Adipocyte (in vitro differentiated cells): ENCODE results near the gene EXTL1.

Experiments used
- DNase-seq: peaks from one replicate; pipeline ENCODE4 v3.0.0-alpha.2; 2015; ENCODE audit warnings: low read depth
- H3K27me3 ChIP-seq: replicated peaks from 2 replicates; pipeline ENCODE4 v1.7.0; 2013; ENCODE audit warnings: mild to moderate bottlenecking, low read length, moderate library complexity; ENCODE audit not compliant: control insufficient read depth, insufficient read depth
- H3K36me3 ChIP-seq: 2 replicates; pipeline ENCODE4 v1.7.0; 2013; ENCODE audit warnings: low read length, mild to moderate bottlenecking, moderate library complexity; ENCODE audit not compliant: control insufficient read depth, insufficient read depth, severe bottlenecking
- H3K4me1 ChIP-seq: 2 replicates; pipeline ENCODE4 v1.7.0; 2013; ENCODE audit warnings: mild to moderate bottlenecking, low read length, moderate library complexity; ENCODE audit not compliant: control insufficient read depth, insufficient read depth
- H3K4me3 ChIP-seq: 2 replicates; pipeline ENCODE4 v1.7.0; 2013; ENCODE audit warnings: mild to moderate bottlenecking, low read length, moderate library complexity
- H3K9ac ChIP-seq: 2 replicates; pipeline ENCODE4 v1.7.0; 2013; ENCODE audit warnings: mild to moderate bottlenecking, low read length, moderate library complexity
- H3K9me3 ChIP-seq: 2 replicates; pipeline ENCODE4 v1.7.0; 2013; ENCODE audit warnings: mild to moderate bottlenecking, low read length, moderate library complexity; ENCODE audit not compliant: control insufficient read depth

Gene EXTL1

GRCh38 chr1:26036756-26037281 lies 15.2 kb downstream of the EXTL1 start:
- DNase-seq: no peak
- peaks cover 10% of the 10 kb centered on the region for H3K4me1 ChIP-seq
- no peaks in the 10 kb centered on the region for H3K9me3 ChIP-seq
- H3K27me3 ChIP-seq: peaks cover 34% of the 10 kb centered on the region
- H3K36me3 ChIP-seq: no peaks in the 10 kb centered on the region
- no peak overlapping the region for H3K4me3 ChIP-seq
- no peak overlapping the region for H3K9ac ChIP-seq

GRCh38 chr1:26037904-26038303 lies 16.3 kb downstream of the EXTL1 start:
- no peak overlapping the region for H3K9ac ChIP-seq
- no peaks in the 10 kb centered on the region for H3K36me3 ChIP-seq
- H3K9me3 ChIP-seq: no peaks in the 10 kb centered on the region
- H3K4me1 ChIP-seq: peaks cover 6% of the 10 kb centered on the region
- peaks cover 44% of the 10 kb centered on the region for H3K27me3 ChIP-seq
- no peak for DNase-seq
- no peak overlapping the region for H3K4me3 ChIP-seq

- H3K4me3 ChIP-seq: no peak overlapping the region
- peaks cover 6% of the 10 kb centered on the region for H3K4me1 ChIP-seq
- H3K36me3 ChIP-seq: no peaks in the 10 kb centered on the region
- H3K9ac ChIP-seq: no peak overlapping the region
- peaks cover 50% of the 10 kb centered on the region for H3K27me3 ChIP-seq
- DNase-seq: no peak
- no peaks in the 10 kb centered on the region for H3K9me3 ChIP-seq
Measured at GRCh38 chr1:26038477-26038876, 16.9 kb downstream of the EXTL1 start.

DNA sequence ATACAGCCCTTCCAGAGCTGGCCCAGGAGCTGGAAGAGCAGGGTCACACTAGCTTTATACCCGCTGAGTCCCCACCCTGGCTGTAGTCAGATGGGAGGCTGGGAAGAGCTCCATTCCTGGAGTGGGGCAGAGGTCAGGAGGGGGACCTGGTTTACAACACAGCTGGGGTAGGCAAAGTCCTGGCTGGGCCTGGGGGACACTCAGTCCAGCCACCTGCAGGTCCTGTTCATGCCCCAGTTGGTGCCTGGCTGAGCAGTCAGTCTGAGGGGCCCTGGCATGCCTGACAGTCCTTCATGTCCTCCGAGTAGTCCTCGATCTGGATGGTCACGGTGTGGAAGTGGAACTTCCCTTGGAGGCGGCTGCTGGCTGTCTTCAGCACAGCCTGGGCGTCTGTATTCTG lies 17.3 kb downstream of the EXTL1 start:
- Histone ChIP-seq H3K9me3 (no peaks in the 10 kb centered on the region), H3K9ac (no peak overlapping the region), H3K36me3 (no peaks in the 10 kb centered on the region), H3K4me3 (no peak overlapping the region), H3K4me1 (peaks cover 6% of the 10 kb centered on the region), H3K27me3 (peaks cover 54% of the 10 kb centered on the region)
- no peak for DNase-seq

DNA sequence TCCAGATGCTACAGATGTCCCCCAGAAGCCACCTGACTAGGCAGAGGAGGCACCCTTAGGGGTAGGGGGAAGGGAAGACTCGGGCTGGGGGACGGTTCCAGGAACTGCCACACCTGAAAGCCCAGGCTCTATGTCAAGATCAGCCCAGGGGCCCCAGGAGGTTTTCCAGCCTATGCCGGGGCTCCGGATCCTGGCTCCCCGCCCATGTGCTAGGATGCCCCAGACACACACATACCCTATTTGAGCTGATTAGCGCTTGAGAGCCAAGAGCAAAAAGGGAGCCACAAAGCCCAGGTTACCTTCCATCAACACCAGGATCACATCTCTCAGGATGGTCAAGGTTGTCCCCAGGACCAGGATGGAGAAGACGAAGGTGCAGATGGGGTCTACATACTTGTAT lies 19.8 kb downstream of the EXTL1 start:
- Histone ChIP-seq H3K36me3 (no peaks in the 10 kb centered on the region), H3K4me3 (no peak overlapping the region), H3K9me3 (no peaks in the 10 kb centered on the region), H3K9ac (no peak overlapping the region), H3K4me1 (peaks cover 2% of the 10 kb centered on the region), H3K27me3 (peaks cover 68% of the 10 kb centered on the region)
- no peak for DNase-seq

DNA sequence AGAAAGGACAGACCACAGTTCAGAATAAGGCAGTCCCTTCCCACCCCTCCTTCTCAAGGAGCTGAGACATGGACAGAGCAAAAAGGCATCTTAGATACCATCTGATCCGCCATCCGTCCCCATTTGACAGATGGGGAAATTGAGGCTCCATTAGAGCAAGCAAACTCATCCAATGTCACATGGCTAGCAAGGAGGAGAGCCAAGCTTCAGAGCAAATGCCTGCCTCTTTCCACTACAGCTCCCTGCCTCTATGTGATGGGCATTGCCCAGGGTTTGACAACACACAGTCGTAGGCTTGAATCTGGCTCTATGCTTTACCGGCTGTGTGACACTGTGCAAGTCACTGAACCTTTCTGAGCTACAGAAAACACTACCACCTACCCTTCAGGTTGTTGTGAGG lies 20.4 kb downstream of the EXTL1 start:
- H3K9ac ChIP-seq: no peak overlapping the region
- no peaks in the 10 kb centered on the region for H3K36me3 ChIP-seq
- no peak overlapping the region for H3K4me3 ChIP-seq
- H3K4me1 ChIP-seq: no peaks in the 10 kb centered on the region
- no peak for DNase-seq
- H3K27me3 ChIP-seq: peaks cover 73% of the 10 kb centered on the region
- no peaks in the 10 kb centered on the region for H3K9me3 ChIP-seq

- no peak overlapping the region for H3K4me3 ChIP-seq
- DNase-seq: no peak
- no peaks in the 10 kb centered on the region for H3K4me1 ChIP-seq
- peaks cover 81% of the 10 kb centered on the region for H3K27me3 ChIP-seq
- no peak overlapping the region for H3K9ac ChIP-seq
- no peaks in the 10 kb centered on the region for H3K9me3 ChIP-seq
- H3K36me3 ChIP-seq: no peaks in the 10 kb centered on the region
Measured at GRCh38 chr1:26043765-26044164, 22.2 kb downstream of the EXTL1 start.

DNA sequence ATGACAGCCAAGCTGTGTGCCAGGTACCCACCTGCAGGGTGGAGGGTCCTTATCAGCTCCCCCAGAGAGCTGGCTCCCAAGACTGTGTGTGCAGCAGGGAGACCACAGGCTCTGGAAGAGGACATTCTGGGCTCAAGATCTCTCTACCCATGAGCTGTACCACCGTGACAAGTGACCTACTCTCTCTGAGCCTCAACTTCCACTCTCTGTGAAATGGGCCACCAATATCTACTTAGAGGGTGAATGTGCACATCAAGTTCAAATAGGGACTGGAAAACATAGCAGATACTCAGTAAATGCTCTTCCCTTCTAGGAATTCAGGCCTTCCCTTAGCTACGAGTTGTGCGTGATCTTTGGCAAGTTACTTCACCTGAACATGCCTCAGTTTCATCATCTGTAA lies 22.8 kb downstream of the EXTL1 start:
- Histone ChIP-seq H3K9ac (no peak overlapping the region), H3K9me3 (no peaks in the 10 kb centered on the region), H3K4me3 (no peak overlapping the region), H3K27me3 (peaks cover 87% of the 10 kb centered on the region), H3K36me3 (no peaks in the 10 kb centered on the region), H3K4me1 (no peaks in the 10 kb centered on the region)
- DNase-seq: no peak

DNA sequence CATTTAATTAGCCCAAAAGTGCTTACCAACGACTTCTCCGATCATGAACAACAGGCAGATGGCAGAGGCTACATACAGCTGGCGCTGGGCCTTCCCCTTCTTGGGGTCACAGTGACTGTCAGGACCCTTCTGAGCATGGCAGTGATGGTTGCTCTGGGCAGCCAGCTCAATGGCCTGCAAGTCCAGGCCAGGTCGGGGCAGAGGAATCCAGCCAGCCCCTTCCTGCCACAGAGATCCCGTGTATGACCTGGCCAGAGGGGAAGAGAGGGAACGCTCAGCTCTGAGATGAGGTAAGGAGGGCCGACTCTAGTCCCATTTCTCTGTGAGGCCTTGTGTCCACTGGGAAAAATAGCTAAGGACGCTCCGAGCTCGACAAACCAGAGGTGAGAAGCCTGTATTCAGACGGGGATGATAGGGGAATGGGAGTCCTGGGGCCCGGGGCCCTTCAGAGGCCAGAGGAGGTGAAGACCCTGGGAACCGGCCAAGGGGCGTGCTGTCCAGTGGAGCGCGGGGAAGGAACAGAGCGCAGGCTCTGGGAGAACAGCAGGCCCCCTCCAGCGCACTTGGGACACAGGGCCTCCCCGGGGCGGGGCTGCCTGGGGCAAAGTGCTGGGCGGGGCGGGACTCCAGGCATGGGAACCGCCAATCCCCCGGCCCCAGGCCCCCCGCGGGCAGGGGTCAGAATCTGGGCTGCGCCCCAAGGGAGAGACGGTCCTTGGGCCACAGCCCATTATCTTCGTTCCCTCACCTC lies 23.6 kb downstream of the EXTL1 start:
- Histone ChIP-seq H3K9ac (no peak overlapping the region), H3K4me1 (no peaks in the 10 kb centered on the region), H3K9me3 (no peaks in the 10 kb centered on the region), H3K36me3 (no peaks in the 10 kb centered on the region), H3K27me3 (peaks cover 88% of the 10 kb centered on the region), H3K4me3 (no peak overlapping the region)
- DNase-seq: no peak

GRCh38 chr1:26045722-26046245 lies 24.2 kb downstream of the EXTL1 start, which contains the start of gene SLC30A2:
SLC30A2 (minus strand) TSS chr1:26046118; CDS start chr1:26045896, 222 bp downstream.
- H3K4me3 ChIP-seq: no peak within 1 kb of the TSS
- H3K9me3 ChIP-seq: no peaks in the 10 kb centered on the region
- DNase-seq: peak; percentile 39
- no peaks in the 10 kb centered on the region for H3K4me1 ChIP-seq
- H3K9ac ChIP-seq: no peak within 1 kb of the TSS
- peaks cover 89% of the 10 kb centered on the region for H3K27me3 ChIP-seq
- H3K36me3 ChIP-seq: no peaks in the 10 kb centered on the region

DNA sequence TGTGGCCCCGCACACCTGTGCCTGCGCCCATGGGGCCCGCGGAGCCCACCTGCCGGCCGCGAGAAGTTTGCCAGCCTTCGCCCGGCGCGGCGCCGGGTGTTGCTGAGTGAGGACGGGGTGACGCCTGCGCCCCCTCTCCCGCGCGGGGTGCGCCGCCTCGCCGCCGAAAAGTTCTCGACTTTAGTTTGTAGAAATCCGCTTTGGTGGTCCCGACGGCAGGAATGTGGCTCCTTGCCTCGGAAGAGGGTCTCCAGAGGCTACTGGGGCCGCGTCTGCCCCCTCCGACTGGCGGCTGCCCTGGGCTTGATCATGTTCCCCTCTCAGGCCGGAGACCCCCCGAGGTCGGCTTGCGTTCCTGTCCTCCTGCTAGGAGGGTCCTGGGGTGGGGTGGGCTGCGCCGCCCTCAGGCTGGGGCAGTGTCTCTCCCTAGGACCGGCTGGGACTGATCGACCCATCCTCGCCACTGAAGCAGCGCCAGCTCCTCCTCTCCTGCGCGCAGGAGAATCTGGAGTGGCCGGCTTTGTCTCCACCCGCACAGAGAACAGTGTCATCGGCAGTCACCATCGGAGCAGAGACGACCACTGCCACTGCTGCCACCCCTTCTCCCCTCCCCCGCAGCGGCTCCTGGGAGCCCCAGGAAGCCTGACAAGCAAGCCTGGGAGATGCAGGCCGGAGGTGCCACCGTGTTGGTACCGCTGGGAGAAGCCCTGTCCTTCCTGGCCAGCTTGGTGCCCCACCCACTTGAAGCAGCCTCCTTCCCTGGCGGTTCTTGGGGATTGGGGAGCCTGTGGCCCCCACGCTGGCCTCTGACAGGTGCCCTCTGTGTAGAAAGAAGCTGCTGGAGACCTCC lies 24.9 kb downstream of the EXTL1 start:
- DNase-seq: no peak
- no peak overlapping the region for H3K4me3 ChIP-seq

More for the DNA sequence above, 24.9 kb downstream of the EXTL1 start:
- Histone ChIP-seq H3K27me3 (peaks cover 87% of the 10 kb centered on the region), H3K9me3 (no peaks in the 10 kb centered on the region), H3K4me1 (no peaks in the 10 kb centered on the region), H3K36me3 (no peaks in the 10 kb centered on the region), H3K9ac (no peak overlapping the region)
